Mucosa of stomach (tissue), 1 donor: ENCODE measurements around the gene HTR3A.

Experiments used
- H3K27me3 ChIP-seq: one replicate; pipeline ENCODE4 v1.7.0; 2013; ENCODE audit warnings: mild to moderate bottlenecking, low read length; ENCODE audit not compliant: control insufficient read depth, insufficient read depth
- H3K36me3 ChIP-seq: one replicate; pipeline ENCODE4 v1.7.0; 2013; ENCODE audit warnings: low read length; ENCODE audit not compliant: control insufficient read depth, insufficient read depth
- H3K4me1 ChIP-seq: one replicate; pipeline ENCODE4 v1.7.0; 2013; ENCODE audit warnings: mild to moderate bottlenecking, low read length; ENCODE audit not compliant: control insufficient read depth, insufficient read depth
- H3K4me3 ChIP-seq: one replicate; pipeline ENCODE4 v1.7.0; 2013; ENCODE audit warnings: low read length
- H3K9ac ChIP-seq: one replicate; pipeline ENCODE4 v1.7.0; 2013; ENCODE audit warnings: mild to moderate bottlenecking, low read length, moderate library complexity
- H3K9me3 ChIP-seq: one replicate; pipeline ENCODE4 v1.7.0; 2013; ENCODE audit warnings: mild to moderate bottlenecking, low read length, moderate library complexity; ENCODE audit not compliant: control insufficient read depth
- donor health status: Pancreatic carcinoma.

HTR3A gene

GRCh38 chr11:113998574-113998973 lies 23.7 kb downstream of the HTR3A start:
- Histone ChIP-seq H3K36me3 (no peaks in the 10 kb centered on the region), H3K4me3 (no peak overlapping the region), H3K9ac (no peak overlapping the region), H3K27me3 (peaks cover 11% of the 10 kb centered on the region), H3K4me1 (no peaks in the 10 kb centered on the region), H3K9me3 (no peaks in the 10 kb centered on the region)

GRCh38 chr11:114000526-114000925 lies 25.6 kb downstream of the HTR3A start:
- Histone ChIP-seq H3K27me3 (peaks cover 11% of the 10 kb centered on the region), H3K4me3 (no peak overlapping the region), H3K9me3 (no peaks in the 10 kb centered on the region), H3K9ac (no peak overlapping the region), H3K4me1 (no peaks in the 10 kb centered on the region), H3K36me3 (no peaks in the 10 kb centered on the region)

- H3K9me3 ChIP-seq = no peaks in the 10 kb centered on the region
- peaks cover 11% of the 10 kb centered on the region for H3K27me3 ChIP-seq
- no peak overlapping the region for H3K9ac ChIP-seq
- H3K4me1 ChIP-seq = no peaks in the 10 kb centered on the region
- no peak overlapping the region for H3K4me3 ChIP-seq
- H3K36me3 ChIP-seq = no peaks in the 10 kb centered on the region
Observed at GRCh38 chr11:114001416-114001815, 26.5 kb downstream of the HTR3A start.

GRCh38 chr11:114008331-114008730 lies 33.4 kb downstream of the HTR3A start:
- no peaks in the 10 kb centered on the region for H3K4me1 ChIP-seq
- H3K27me3 ChIP-seq = no peaks in the 10 kb centered on the region
- no peak overlapping the region for H3K9ac ChIP-seq
- H3K4me3 ChIP-seq = no peak overlapping the region
- H3K9me3 ChIP-seq = no peaks in the 10 kb centered on the region
- no peaks in the 10 kb centered on the region for H3K36me3 ChIP-seq

DNA sequence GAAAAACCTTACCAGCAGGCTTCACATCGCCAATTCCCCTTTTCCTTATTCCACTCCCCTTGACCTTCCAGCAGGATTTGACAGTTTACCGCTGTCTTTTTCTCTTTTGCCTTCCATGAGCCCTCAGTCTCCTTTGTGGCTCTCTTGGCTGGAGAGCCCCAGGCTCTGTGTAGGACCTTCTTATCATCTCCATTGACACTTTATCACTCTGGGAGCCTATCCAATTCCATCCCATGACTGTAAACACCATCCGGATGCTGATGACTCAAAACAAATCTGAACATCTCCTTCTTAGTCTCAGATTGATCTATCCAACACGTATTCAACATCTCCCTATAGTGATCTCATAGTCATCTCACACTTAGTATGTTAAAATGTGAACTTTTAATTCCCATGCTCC lies 36.0 kb downstream of the HTR3A start:
- Histone ChIP-seq H3K9ac (no peak overlapping the region), H3K36me3 (no peaks in the 10 kb centered on the region), H3K4me1 (no peaks in the 10 kb centered on the region), H3K27me3 (no peaks in the 10 kb centered on the region), H3K4me3 (no peak overlapping the region), H3K9me3 (no peaks in the 10 kb centered on the region)

GRCh38 chr11:114011443-114011842 lies 36.5 kb downstream of the HTR3A start:
- no peaks in the 10 kb centered on the region for H3K27me3 ChIP-seq
- no peaks in the 10 kb centered on the region for H3K4me1 ChIP-seq
- no peaks in the 10 kb centered on the region for H3K36me3 ChIP-seq
- no peak overlapping the region for H3K9ac ChIP-seq
- no peak overlapping the region for H3K4me3 ChIP-seq
- no peaks in the 10 kb centered on the region for H3K9me3 ChIP-seq

DNA sequence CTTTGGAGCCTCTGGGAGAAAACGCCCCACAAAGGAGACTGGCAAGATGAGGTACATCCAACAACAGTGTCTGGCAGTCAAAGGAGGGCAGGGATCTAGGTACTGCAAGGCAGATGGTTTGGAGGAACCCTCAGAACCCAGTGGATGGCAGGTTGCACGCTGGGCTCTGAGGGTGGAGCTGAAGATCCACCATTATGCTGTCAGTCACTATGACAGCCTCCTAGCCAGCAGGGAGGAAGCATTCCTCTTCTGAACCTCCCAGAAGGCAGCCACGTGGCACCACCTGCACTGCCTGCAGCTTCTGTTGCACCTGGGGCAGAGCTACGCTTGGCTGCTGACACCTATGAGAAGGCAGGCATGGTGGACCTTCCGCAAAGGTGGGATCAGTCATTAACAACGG lies 40.2 kb downstream of the HTR3A start:
- Histone ChIP-seq H3K4me1 (no peaks in the 10 kb centered on the region), H3K9me3 (no peaks in the 10 kb centered on the region), H3K9ac (no peak overlapping the region), H3K4me3 (no peak overlapping the region), H3K27me3 (no peaks in the 10 kb centered on the region), H3K36me3 (no peaks in the 10 kb centered on the region)

GRCh38 chr11:114016986-114017385 lies 42.1 kb downstream of the HTR3A start:
- Histone ChIP-seq H3K9me3 (no peaks in the 10 kb centered on the region), H3K27me3 (no peaks in the 10 kb centered on the region), H3K4me1 (no peaks in the 10 kb centered on the region), H3K4me3 (no peak overlapping the region), H3K36me3 (no peaks in the 10 kb centered on the region), H3K9ac (no peak overlapping the region)

GRCh38 chr11:114017723-114018122 lies 42.8 kb downstream of the HTR3A start:
- H3K9me3 ChIP-seq = no peaks in the 10 kb centered on the region
- H3K27me3 ChIP-seq = no peaks in the 10 kb centered on the region
- H3K9ac ChIP-seq = no peak overlapping the region
- H3K4me3 ChIP-seq = no peak overlapping the region
- H3K4me1 ChIP-seq = no peaks in the 10 kb centered on the region
- no peaks in the 10 kb centered on the region for H3K36me3 ChIP-seq

DNA sequence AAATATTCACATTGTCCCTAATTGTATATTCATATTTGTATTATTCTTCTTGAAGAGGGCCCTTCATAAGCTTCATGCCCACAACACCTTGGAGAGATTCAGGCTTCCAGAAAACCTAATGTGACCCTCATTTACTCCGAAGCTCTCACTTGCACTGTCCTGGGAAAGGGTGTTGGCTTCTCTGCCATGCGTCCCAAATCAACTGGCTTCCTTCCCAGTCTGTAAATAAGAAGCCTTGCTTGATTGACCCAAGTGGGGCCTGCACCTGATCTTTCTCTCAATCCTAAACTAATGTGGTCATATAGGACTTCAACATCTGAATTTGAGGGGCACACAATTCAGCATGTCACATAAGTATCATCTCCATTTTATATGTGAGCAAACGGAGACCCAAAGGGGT lies 44.1 kb downstream of the HTR3A start:
- Histone ChIP-seq H3K9ac (no peak overlapping the region), H3K4me3 (no peak overlapping the region), H3K27me3 (no peaks in the 10 kb centered on the region), H3K9me3 (no peaks in the 10 kb centered on the region), H3K4me1 (no peaks in the 10 kb centered on the region), H3K36me3 (no peaks in the 10 kb centered on the region)

GRCh38 chr11:114019574-114019973 lies 44.7 kb downstream of the HTR3A start:
- Histone ChIP-seq H3K36me3 (no peaks in the 10 kb centered on the region), H3K27me3 (no peaks in the 10 kb centered on the region), H3K4me1 (no peaks in the 10 kb centered on the region), H3K9me3 (no peaks in the 10 kb centered on the region), H3K4me3 (no peak overlapping the region), H3K9ac (no peak overlapping the region)

DNA sequence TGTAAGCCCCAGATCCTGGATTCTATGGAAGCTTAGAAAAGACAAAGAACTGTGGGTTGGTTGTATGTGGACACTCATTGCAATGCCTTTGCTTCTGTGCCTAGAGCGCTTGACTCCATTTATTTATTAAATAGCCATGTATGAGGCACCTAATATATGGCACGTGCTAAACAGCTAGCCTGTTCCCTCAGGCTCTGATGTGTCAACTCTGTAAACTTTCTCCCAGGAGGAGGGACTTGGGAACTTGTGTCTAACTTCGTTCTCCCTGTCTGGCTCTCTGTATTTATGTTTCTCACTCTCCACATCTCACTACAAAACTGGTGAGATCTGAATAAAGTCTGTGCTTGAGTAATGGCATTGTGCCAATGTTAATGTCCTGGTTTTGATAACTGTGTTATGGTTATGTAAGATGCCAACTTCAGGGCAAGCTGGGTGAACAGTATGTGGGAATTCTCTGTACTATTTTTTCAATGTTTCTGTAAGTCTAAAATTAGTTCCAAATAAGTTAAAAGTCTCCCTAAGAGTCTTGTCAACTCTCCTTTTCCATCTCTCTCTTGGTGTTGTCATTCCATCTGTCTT lies 50.5 kb downstream of the HTR3A start:
- Histone ChIP-seq H3K9ac (no peak overlapping the region), H3K36me3 (no peaks in the 10 kb centered on the region), H3K4me3 (no peak overlapping the region), H3K4me1 (no peaks in the 10 kb centered on the region), H3K9me3 (no peaks in the 10 kb centered on the region), H3K27me3 (peaks cover 10% of the 10 kb centered on the region)

- Histone ChIP-seq H3K4me3 (no peak overlapping the region), H3K27me3 (peaks cover 10% of the 10 kb centered on the region), H3K36me3 (no peaks in the 10 kb centered on the region), H3K9ac (no peak overlapping the region), H3K9me3 (no peaks in the 10 kb centered on the region), H3K4me1 (no peaks in the 10 kb centered on the region)
Observed at GRCh38 chr11:114026355-114026754, 51.4 kb downstream of the HTR3A start.
